OCI-LY7 (cell line): ENCODE results near the gene CD55. TPM values are rescaled to one million over a fixed set of nuclear protein-coding genes. Genes with fewer than 3 reads are reported as not detected.

Experiments used
- BruUV-seq: library from RNA; stranded (reverse); fragments of 400-500 nt; replicated peaks from 2 replicates; lab custom pipeline; 2021; lab: Mats Ljungman, UMichigan
- CTCF ChIA-PET: fragments of 300-600 bp; sonication (Branson Sonifier 250); formaldehyde crosslinking; loops from one replicate; lab custom pipeline; 2022; ENCODE audit warnings: antibody characterized with exemption; ENCODE audit not compliant: unreplicated experiment; lab: Charles Lee
- POLR2A ChIA-PET: fragments of 300-600 bp; sonication (Branson Sonifier 250); formaldehyde crosslinking; loops from one replicate; lab custom pipeline; 2022; ENCODE audit warnings: antibody characterized with exemption; lab: Charles Lee
- DNase-seq: peaks from one replicate; pipeline ENCODE4 v3.0.0-alpha.2; 2015; ENCODE audit warnings: low spot score
- H2AFZ ChIP-seq: fragments of 200-600 bp; sonication (generic), shearing (Covaris generic); 2 replicates; pipeline ENCODE4 v1.6.1; 2014; ENCODE audit warnings: mild to moderate bottlenecking, antibody characterized with exemption, low read length, moderate library complexity
- H3K27ac ChIP-seq: fragments of 200-600 bp; sonication (generic); 2 replicates; pipeline ENCODE4 v1.5.1; 2014; ENCODE audit warnings: mixed run types, low read depth, mild to moderate bottlenecking, moderate library complexity, low read length, inconsistent platforms; ENCODE audit not compliant: poor library complexity, severe bottlenecking
- H3K36me3 ChIP-seq: fragments of 200-600 bp; sonication (generic); 2 replicates; pipeline ENCODE4 v1.6.1; 2014; ENCODE audit warnings: mild to moderate bottlenecking, antibody characterized with exemption, low read length, moderate library complexity, mixed read lengths; ENCODE audit not compliant: insufficient read depth
- H3K4me1 ChIP-seq: fragments of 200-600 bp; sonication (generic); 2 replicates; pipeline ENCODE4 v1.5.1; 2014; ENCODE audit warnings: mild to moderate bottlenecking, low read length; ENCODE audit not compliant: insufficient read depth, poor library complexity, severe bottlenecking
- H3K4me2 ChIP-seq: fragments of 200-600 bp; sonication (generic); 2 replicates; pipeline ENCODE4 v1.6.1; 2014; ENCODE audit warnings: mild to moderate bottlenecking, low read length
- H3K4me3 ChIP-seq: fragments of 200-600 bp; sonication (generic); 2 replicates; pipeline ENCODE4 v1.5.1; 2014; ENCODE audit warnings: mild to moderate bottlenecking, low read depth, low read length; ENCODE audit not compliant: poor library complexity, severe bottlenecking
- H3K79me2 ChIP-seq: fragments of 200-600 bp; sonication (generic); 2 replicates; pipeline ENCODE4 v1.6.1; 2016; ENCODE audit warnings: low read depth, mild to moderate bottlenecking, low read length, moderate library complexity, mixed read lengths; ENCODE audit not compliant: insufficient read depth
- H3K9me2 ChIP-seq: fragments of 200-600 bp; sonication (generic); 2 replicates; pipeline ENCODE4 v1.6.1; 2016; ENCODE audit warnings: mild to moderate bottlenecking, low read length, mixed read lengths; ENCODE audit not compliant: insufficient read depth
- H3K9me3 ChIP-seq: fragments of 200-600 bp; sonication (generic); 2 replicates; pipeline ENCODE4 v1.6.1; 2014; ENCODE audit warnings: mild to moderate bottlenecking, mixed run types, low read length, mixed read lengths
- H4K20me1 ChIP-seq: fragments of 200-600 bp; sonication (generic); 2 replicates; pipeline ENCODE4 v1.6.1; 2014; ENCODE audit warnings: mild to moderate bottlenecking, antibody characterized with exemption, low read length, moderate library complexity, mixed read lengths; ENCODE audit not compliant: insufficient read depth
- CTCF ChIP-seq: fragments of 200-600 bp; sonication (generic); conservative IDR thresholded peaks from 2 replicates; pipeline ENCODE4 v1.5.1; 2014; ENCODE audit warnings: mild to moderate bottlenecking, antibody characterized with exemption, low read length, moderate library complexity, mixed read lengths
- EZH2phosphoT487 ChIP-seq: fragments of 200-600 bp; sonication (generic); IDR thresholded peaks from 2 replicates; pipeline ENCODE4 v1.6.1; 2018; ENCODE audit warnings: low read depth, borderline replicate concordance, mild to moderate bottlenecking, mixed run types, antibody characterized with exemption, low read length, moderate library complexity, mixed read lengths
- intact Hi-C: fragments of 100-400 bp; cut with micrococcal nuclease; formaldehyde crosslinking; loops from one replicate; pipeline ENCODE4 v1.10.0; 2022; ENCODE audit not compliant: unreplicated experiment
- total RNA-seq, 2 experiments: library from RNA; depleted of rRNA in 1 of 2; stranded (reverse); fragments of >200 nt in 1 of 2; shearing (Covaris generic) in 1 of 2; gene quantifications; 2 replicates each; pipeline ENCODE4 v1.2.3, GENCODE V29; 2014 to 2022

CD55 gene
- total RNA-seq, 2 experiments from 2014 or later: 20.0 to 28.1 TPM

GRCh38 chr1:207330011-207330710 is 8.7 kb downstream of the CD55 start:
- no peaks in the 10 kb centered on the region for H3K79me2 ChIP-seq
- TF ChIP-seq CTCF (no peak), EZH2phosphoT487 (no peak)
- ChIA-PET CTCF (interaction anchor here (1.0 kb wide), 1 partner anchor 8 kb away, joined by 4 read pairs; the partner anchor contains the start of gene CD55), POLR2A (interaction anchor here (0.7 kb wide), 1 partner anchor 48 kb away, joined by 4 read pairs; no protein-coding TSS in a partner anchor)
- no peak overlapping the region for H3K27ac ChIP-seq
- intact Hi-C loops: no loop called here
- no peak overlapping the region for H2AFZ ChIP-seq
- peaks cover 83% of the 10 kb centered on the region for H3K36me3 ChIP-seq
- BruUV-seq: no TSS peak
- H3K4me2 ChIP-seq: no peak overlapping the region
- H3K9me3 ChIP-seq: peaks cover 26% of the 10 kb centered on the region
- H4K20me1 ChIP-seq: no peaks in the 10 kb centered on the region
- no peak overlapping the region for H3K4me3 ChIP-seq
- H3K4me1 ChIP-seq: peaks cover 15% of the 10 kb centered on the region
- no peaks in the 10 kb centered on the region for H3K9me2 ChIP-seq
- DNase-seq: no peak

- no peak overlapping the region for H2AFZ ChIP-seq
- no TSS peak for BruUV-seq
- CTCF ChIA-PET: interaction anchor here (1.0 kb wide), 1 partner anchor 10 kb away, joined by 4 read pairs; the partner anchor contains the start of gene CD55
- no peaks in the 10 kb centered on the region for H4K20me1 ChIP-seq
- no peak overlapping the region for H3K27ac ChIP-seq
- H3K4me1 ChIP-seq: peaks cover 29% of the 10 kb centered on the region
- no peak overlapping the region for H3K4me2 ChIP-seq
- H3K9me3 ChIP-seq: peaks cover 33% of the 10 kb centered on the region
- POLR2A ChIA-PET: no interaction called here
- H3K4me3 ChIP-seq: no peak overlapping the region
- H3K36me3 ChIP-seq: peaks cover 79% of the 10 kb centered on the region
- intact Hi-C loops: no loop called here
- TF ChIP-seq CTCF (no peak), EZH2phosphoT487 (no peak)
- no peaks in the 10 kb centered on the region for H3K9me2 ChIP-seq
- no peaks in the 10 kb centered on the region for H3K79me2 ChIP-seq
- DNase-seq: peak; percentile 14
These were observed 10.2 kb downstream of the CD55 start for GRCh38 chr1:207331354-207332313.
